Testis (tissue), 2 donors: Measurements from ENCODE around the gene ARID1A.

Experiments used
- CTCF ChIP-seq, 3 experiments: fragments of 450-650 bp in 2 of 3; fragments of 200-600 bp in 1 of 3; sonication (generic) in 1 of 3; IDR thresholded peaks; one replicate each; pipeline ENCODE4 v1.5.1; 2016 to 2019; ENCODE audit warnings: antibody characterized with exemption in 3 of 3, mild to moderate bottlenecking in 2 of 3, moderate library complexity in 1 of 3
- POLR2A ChIP-seq: fragments of 450-650 bp; IDR thresholded peaks from one replicate; pipeline ENCODE4 v1.6.1; 2017; ENCODE audit warnings: antibody characterized with exemption, mild to moderate bottlenecking, moderate library complexity

DNA sequence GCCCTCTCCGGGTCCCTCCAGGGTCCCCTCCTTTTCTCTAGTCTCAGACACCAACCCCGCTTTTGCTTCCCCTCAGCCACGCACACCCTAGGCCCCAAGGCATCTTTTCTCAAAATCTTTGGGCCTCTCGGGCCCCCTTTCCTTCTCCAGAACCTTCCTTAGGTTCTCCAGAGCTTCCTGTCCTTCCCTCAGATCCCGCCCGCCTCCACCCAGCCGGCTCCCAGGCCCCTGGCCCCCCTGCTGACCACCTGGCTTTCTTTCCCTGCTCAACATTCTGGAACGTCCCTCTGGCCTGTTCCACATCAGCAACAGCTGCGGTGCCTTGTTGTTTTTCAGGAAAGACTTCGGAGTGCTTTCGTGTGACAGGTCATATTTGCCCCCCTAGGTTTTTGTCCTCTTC is 131.8 kb downstream of the ARID1A start:
- TF ChIP-seq POLR2A, result no peak
- no peak for TF ChIP-seq CTCF (IDR thresholded peaks at IDR 0.05)
